Activated T-helper 2 cell treated with anti-CD3 and anti-CD28 coated beads, Interferon-gamma antibody, Interleukin-2, Interleukin-4, amounts not matched to agents 10 μg/mL and 5 μg/mL and 100 μg/mL, durations not matched to agents 14 hours and 24 hours and 36 hours (primary cell): ENCODE results near the gene FLNB. TPM values are rescaled to one million over a fixed set of nuclear protein-coding genes. Genes with fewer than 3 reads are reported as not detected.

Experiments
- DNase-seq: peaks from one replicate; pipeline ENCODE4 v3.0.0; 2021; ENCODE audit warnings: low spot score
- H3K27ac Mint-ChIP-seq: one replicate; pipeline ENCODE4 v1.8.0; 2021; ENCODE audit warnings: mixed read lengths
- H3K27me3 Mint-ChIP-seq: one replicate; pipeline ENCODE4 v1.8.0; 2021; ENCODE audit warnings: low read depth, mixed read lengths
- H3K36me3 Mint-ChIP-seq: one replicate; pipeline ENCODE4 v1.8.0; 2021; ENCODE audit warnings: low read depth, mixed read lengths
- H3K4me1 Mint-ChIP-seq: one replicate; pipeline ENCODE4 v1.8.0; 2021; ENCODE audit warnings: low read depth, mixed read lengths
- H3K4me3 Mint-ChIP-seq: one replicate; pipeline ENCODE4 v1.8.0; 2021; ENCODE audit warnings: low read depth, mild to moderate bottlenecking, moderate library complexity, mixed read lengths
- H3K9me3 Mint-ChIP-seq: one replicate; pipeline ENCODE4 v1.8.0; 2021; ENCODE audit warnings: mixed read lengths
- intact Hi-C: fragments of 100-400 bp; cut with micrococcal nuclease; formaldehyde crosslinking; loops from one replicate; pipeline ENCODE4 v1.15.1; 2023
- total RNA-seq: library from RNA; stranded (reverse); gene quantifications from 2 replicates; pipeline ENCODE4 v1.2.3, GENCODE V29; 2022

The FLNB gene
- total RNA-seq, 1 donor from 2014 or later = 35.6 TPM

- peaks cover 16% of the 10 kb centered on the region for H3K36me3 Mint-ChIP-seq
- H3K27ac Mint-ChIP-seq = no peak overlapping the region
- DNase-seq = no peak
- intact Hi-C loops = no loop called here
- H3K27me3 Mint-ChIP-seq = no peaks in the 10 kb centered on the region
- H3K9me3 Mint-ChIP-seq = no peaks in the 10 kb centered on the region
- peaks cover 1% of the 10 kb centered on the region for H3K4me1 Mint-ChIP-seq
- H3K4me3 Mint-ChIP-seq = no peak overlapping the region
Measured at GRCh38 chr3:58163234-58163633, 155.0 kb downstream of the FLNB start.

GRCh38 chr3:58164199-58164879, 156.1 kb downstream of the FLNB start:
- H3K9me3 Mint-ChIP-seq = no peaks in the 10 kb centered on the region
- H3K4me1 Mint-ChIP-seq = peaks cover 1% of the 10 kb centered on the region
- H3K36me3 Mint-ChIP-seq = peaks cover 16% of the 10 kb centered on the region
- intact Hi-C loops = no loop called here
- no peaks in the 10 kb centered on the region for H3K27me3 Mint-ChIP-seq
- H3K4me3 Mint-ChIP-seq = no peak overlapping the region
- H3K27ac Mint-ChIP-seq = no peak overlapping the region
- DNase-seq = no peak

DNA sequence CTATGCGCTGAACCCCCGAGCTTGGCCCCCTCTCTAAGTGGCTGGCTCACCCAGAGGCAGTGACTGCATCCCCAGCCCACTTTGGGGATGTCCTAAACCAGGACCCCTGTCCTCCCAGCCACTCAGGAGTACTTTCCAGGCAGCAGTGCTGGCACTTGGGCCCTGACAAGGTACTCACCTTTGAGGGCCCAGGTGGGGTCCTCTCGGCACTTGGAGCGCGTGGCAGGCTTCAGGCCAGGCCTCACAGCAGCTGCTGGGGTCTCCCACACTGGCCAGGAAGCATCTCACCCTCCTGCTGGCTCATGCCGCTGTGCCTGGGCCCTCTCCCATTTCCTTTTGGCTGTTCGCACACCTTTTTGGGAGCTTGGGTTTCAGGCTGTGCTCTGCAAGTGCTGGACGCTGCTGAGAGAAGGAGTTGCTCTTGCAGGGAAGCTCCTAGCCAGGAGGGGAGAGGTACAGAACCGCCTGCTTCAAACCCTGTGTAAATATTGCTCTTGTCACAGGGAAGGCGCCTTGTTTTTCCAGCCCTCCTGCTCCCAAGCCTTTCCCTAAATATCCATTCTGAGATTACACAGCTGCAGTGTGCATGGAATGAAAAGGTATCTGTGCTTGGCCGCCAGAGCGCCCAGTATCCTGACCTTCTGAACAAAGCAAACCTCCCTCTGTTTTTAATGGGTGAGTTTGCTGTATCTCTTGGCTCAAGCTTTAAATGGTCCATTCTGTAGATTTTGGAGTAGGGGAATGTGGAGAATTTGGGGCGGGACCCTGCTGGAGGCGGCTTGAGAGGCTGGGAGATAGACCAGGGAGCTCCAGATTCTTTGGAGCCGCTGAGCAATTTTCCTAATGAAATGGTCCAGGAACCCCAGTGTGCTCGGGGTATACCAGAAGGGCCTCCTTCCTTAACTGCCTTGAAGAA, 156.9 kb downstream of the FLNB start:
- Mint-ChIP-seq H3K36me3 (peaks cover 16% of the 10 kb centered on the region), H3K27me3 (no peaks in the 10 kb centered on the region), H3K9me3 (no peaks in the 10 kb centered on the region), H3K4me3 (no peak overlapping the region), H3K27ac (no peak overlapping the region), H3K4me1 (peaks cover 1% of the 10 kb centered on the region)
- intact Hi-C loops = no loop called here
- no peak for DNase-seq

DNA sequence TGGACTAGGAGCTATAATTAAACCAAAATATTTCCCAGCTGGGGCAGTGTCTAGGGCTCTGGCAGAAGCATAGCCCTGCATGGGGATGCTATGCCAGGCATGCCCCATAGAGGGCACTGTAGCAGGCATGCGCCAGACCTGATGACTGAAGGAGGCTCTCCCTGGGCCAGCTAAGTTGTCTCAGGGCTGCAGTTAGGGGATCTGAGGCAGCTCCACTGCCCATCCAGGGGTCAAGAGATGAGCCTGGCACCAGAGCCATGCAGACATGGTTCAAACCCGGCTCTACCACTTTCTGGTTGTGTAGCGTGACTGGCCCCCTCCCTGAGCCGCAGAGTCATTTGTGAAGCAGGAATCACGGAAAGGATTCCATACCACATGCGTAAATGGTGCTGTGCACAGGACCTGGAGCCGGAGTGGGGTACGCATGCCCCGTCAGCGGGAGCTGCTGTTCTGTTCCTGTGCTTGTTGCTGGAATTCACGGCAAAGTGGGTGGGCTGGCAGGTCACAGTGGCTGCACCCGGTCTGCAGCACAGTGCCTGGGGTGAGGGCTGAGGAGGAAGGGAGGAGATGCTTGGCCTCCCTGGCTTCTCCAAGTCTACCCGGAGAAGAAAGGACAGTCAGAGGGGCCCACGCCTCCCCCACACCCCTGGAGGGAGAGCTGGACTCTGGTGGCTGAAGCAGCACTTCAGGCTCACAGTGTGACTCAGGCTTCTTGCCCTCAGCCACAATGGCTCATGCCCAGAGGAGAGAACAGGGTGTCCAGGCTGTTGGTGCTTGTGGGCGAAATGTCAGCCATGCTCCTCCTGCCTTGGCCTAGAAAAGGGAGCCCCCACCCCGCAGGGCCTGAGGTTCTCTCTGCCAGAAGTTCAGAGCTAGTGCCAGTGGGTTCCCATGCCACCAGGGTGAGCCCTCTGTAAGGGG, 159.5 kb downstream of the FLNB start:
- Mint-ChIP-seq H3K27me3 (no peaks in the 10 kb centered on the region), H3K27ac (no peak overlapping the region), H3K4me3 (no peak overlapping the region), H3K36me3 (peaks cover 3% of the 10 kb centered on the region), H3K9me3 (no peaks in the 10 kb centered on the region), H3K4me1 (no peaks in the 10 kb centered on the region)
- DNase-seq = peak; percentile 47
- intact Hi-C loops = no loop called here

- DNase-seq = no peak
- H3K4me1 Mint-ChIP-seq = no peaks in the 10 kb centered on the region
- intact Hi-C loops = no loop called here
- no peaks in the 10 kb centered on the region for H3K27me3 Mint-ChIP-seq
- H3K4me3 Mint-ChIP-seq = no peak overlapping the region
- H3K9me3 Mint-ChIP-seq = no peaks in the 10 kb centered on the region
- no peak overlapping the region for H3K27ac Mint-ChIP-seq
- no peaks in the 10 kb centered on the region for H3K36me3 Mint-ChIP-seq
Measured at GRCh38 chr3:58168498-58168897, 160.3 kb downstream of the FLNB start.

DNA sequence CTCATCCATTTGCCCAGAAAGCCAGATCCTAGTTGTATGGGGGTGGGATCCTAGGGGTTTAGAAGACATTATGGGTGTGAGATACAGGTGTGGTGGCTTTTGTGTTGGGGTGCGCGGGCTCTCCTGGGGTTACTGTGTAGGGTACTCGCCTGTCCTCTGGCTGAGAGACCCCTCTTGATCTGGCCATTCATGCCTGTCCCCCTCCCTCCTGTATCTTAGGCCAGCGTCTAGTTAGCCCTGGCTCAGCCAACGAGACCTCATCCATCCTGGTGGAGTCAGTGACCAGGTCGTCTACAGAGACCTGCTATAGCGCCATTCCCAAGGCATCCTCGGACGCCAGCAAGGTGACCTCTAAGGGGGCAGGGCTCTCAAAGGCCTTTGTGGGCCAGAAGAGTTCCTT, 161.1 kb downstream of the FLNB start:
- Mint-ChIP-seq H3K9me3 (no peaks in the 10 kb centered on the region), H3K4me1 (no peaks in the 10 kb centered on the region), H3K27ac (no peak overlapping the region), H3K36me3 (no peaks in the 10 kb centered on the region), H3K4me3 (no peak overlapping the region), H3K27me3 (no peaks in the 10 kb centered on the region)
- intact Hi-C loops = no loop called here
- no peak for DNase-seq

DNA sequence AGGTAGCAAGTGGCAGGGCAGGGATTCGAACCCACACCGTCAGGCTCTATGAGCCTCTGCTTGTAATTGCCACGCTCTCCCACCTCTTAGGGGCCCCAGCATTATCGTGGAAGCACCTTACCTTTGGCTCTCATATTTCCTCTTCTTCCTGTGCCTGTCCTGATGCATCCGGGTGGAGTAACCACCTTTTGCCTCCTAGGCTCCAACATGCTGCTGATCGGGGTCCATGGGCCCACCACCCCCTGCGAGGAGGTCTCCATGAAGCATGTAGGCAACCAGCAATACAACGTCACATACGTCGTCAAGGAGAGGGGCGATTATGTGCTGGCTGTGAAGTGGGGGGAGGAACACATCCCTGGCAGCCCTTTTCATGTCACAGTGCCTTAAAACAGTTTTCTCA, 162.2 kb downstream of the FLNB start:
- H3K36me3 Mint-ChIP-seq = no peaks in the 10 kb centered on the region
- no peaks in the 10 kb centered on the region for H3K27me3 Mint-ChIP-seq
- H3K4me3 Mint-ChIP-seq = no peak overlapping the region
- no peaks in the 10 kb centered on the region for H3K9me3 Mint-ChIP-seq
- H3K4me1 Mint-ChIP-seq = no peaks in the 10 kb centered on the region
- intact Hi-C loops = no loop called here
- DNase-seq = no peak
- H3K27ac Mint-ChIP-seq = no peak overlapping the region

DNA sequence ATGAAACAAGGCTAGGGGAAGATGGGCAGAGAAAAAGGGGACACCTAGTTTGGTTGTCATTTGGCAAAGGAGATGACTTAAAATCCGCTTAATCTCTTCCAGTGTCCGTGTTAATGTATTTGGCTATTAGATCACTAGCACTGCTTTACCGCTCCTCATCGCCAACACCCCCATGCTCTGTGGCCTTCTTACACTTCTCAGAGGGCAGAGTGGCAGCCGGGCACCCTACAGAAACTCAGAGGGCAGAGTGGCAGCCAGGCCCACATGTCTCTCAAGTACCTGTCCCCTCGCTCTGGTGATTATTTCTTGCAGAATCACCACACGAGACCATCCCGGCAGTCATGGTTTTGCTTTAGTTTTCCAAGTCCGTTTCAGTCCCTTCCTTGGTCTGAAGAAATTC, 162.9 kb downstream of the FLNB start:
- Mint-ChIP-seq H3K36me3 (no peaks in the 10 kb centered on the region), H3K27me3 (no peaks in the 10 kb centered on the region), H3K4me1 (peaks cover 2% of the 10 kb centered on the region), H3K4me3 (no peak overlapping the region), H3K27ac (no peak overlapping the region), H3K9me3 (no peaks in the 10 kb centered on the region)
- intact Hi-C loops = no loop called here
- DNase-seq = no peak

- H3K27me3 Mint-ChIP-seq = no peaks in the 10 kb centered on the region
- no peaks in the 10 kb centered on the region for H3K36me3 Mint-ChIP-seq
- DNase-seq = no peak
- H3K4me1 Mint-ChIP-seq = peaks cover 10% of the 10 kb centered on the region
- H3K9me3 Mint-ChIP-seq = no peaks in the 10 kb centered on the region
- H3K4me3 Mint-ChIP-seq = no peak overlapping the region
- H3K27ac Mint-ChIP-seq = no peak overlapping the region
- intact Hi-C loops = no loop called here
Measured at GRCh38 chr3:58173029-58173668, 164.9 kb downstream of the FLNB start.

- DNase-seq = no peak
- Mint-ChIP-seq H3K27ac (no peak overlapping the region), H3K4me3 (no peak overlapping the region), H3K4me1 (peaks cover 17% of the 10 kb centered on the region), H3K36me3 (no peaks in the 10 kb centered on the region), H3K27me3 (no peaks in the 10 kb centered on the region), H3K9me3 (no peaks in the 10 kb centered on the region)
- intact Hi-C loops = loop anchor here (1.0 kb wide), 1 partner anchor 166 kb away; the partner anchor contains the start of gene FLNB
Measured at GRCh38 chr3:58173669-58174398, 165.6 kb downstream of the FLNB start.

DNA sequence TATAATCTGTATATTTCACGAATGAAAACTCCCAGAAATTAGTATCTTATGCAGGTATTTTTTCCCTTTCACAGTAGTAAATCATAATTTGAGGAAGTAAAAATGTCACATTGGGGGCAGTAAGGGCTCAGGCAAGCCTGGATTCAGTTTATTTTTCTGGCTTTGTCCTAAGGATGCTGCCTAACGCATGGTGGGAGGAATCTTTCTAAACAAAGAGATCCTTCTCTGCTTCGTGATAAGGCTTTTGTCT, 166.9 kb downstream of the FLNB start:
- intact Hi-C loops = loop anchor here (5.0 kb wide), 1 partner anchor 42 kb away; no protein-coding TSS in a partner anchor
- H3K36me3 Mint-ChIP-seq = no peaks in the 10 kb centered on the region

More for the DNA sequence above, 166.9 kb downstream of the FLNB start:
- Mint-ChIP-seq H3K27ac (no peak overlapping the region), H3K9me3 (no peaks in the 10 kb centered on the region), H3K4me3 (no peak overlapping the region), H3K27me3 (no peaks in the 10 kb centered on the region), H3K4me1 (peaks cover 18% of the 10 kb centered on the region)
- no peak for DNase-seq
